NCI-H2227 (cell line): ENCODE measurements around the gene SLCO3A1.
A peak's percentile ranks its signal among the peaks of the same experiment; 100 is the strongest.

Source experiments
- DNase-seq: peaks from one replicate; lab custom pipeline; 2025; ENCODE audit not compliant: unreplicated experiment; lab: John Stamatoyannopoulos, UW

SLCO3A1 gene

DNA sequence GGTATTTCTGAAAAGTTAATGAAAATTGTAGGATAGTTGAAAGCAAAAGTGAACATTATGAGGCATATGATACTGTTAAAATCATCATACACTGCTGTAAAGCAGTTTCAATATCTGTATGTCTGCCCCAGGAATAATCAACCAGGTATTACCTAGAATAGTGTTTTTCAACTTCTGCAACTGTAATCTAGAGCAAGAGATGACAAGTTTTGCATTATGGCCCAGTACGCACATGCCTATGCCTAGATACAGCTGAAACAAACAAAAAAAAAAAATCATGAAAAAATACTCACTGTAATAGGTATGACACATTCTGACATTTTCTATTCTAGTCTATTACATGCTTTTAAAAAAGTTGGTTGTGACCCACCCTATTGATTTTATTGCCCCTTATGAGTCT, 299.5 kb downstream of the SLCO3A1 start:
- no peak for DNase-seq

DNA sequence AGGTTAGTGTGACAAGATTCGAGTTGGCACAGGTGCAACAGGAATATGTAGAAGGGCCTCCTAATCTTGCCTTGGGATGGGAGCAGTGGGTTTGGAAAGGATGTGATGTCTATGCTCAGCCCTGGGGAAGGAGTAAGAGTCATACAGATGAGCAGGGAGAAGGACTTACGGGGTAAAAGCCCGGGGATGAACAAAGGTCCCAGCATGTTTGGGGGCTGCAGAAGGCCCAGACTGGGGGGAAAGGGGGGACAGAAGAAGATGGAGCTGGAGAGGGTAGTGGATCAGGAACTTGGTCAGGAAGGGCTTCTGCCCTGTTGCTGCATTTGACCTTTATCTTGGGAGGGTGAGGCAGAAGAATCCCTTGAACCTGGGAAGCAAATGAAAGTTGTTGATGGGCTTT, 300.1 kb downstream of the SLCO3A1 start:
- no peak for DNase-seq

DNA sequence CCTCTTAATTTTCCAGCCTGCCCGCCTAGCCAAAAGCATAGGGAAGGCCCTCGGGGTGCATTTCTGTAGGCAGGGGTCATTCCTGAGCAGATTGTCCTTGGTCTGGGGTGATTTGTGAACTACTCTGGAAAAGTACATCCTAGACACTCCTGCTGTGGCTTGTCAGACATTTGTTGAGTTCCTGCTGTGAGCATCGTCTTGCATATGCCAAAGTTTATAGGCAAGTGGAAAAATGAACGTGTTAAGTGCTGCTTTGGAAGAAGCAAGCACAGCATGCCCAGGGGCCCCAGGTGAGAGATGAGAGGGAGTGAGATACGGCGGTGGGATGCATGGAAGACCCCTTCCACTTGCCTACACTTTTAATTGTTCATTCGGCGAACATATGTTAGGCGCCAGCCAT, 302.4 kb downstream of the SLCO3A1 start:
- peak; percentile 32 for DNase-seq

DNA sequence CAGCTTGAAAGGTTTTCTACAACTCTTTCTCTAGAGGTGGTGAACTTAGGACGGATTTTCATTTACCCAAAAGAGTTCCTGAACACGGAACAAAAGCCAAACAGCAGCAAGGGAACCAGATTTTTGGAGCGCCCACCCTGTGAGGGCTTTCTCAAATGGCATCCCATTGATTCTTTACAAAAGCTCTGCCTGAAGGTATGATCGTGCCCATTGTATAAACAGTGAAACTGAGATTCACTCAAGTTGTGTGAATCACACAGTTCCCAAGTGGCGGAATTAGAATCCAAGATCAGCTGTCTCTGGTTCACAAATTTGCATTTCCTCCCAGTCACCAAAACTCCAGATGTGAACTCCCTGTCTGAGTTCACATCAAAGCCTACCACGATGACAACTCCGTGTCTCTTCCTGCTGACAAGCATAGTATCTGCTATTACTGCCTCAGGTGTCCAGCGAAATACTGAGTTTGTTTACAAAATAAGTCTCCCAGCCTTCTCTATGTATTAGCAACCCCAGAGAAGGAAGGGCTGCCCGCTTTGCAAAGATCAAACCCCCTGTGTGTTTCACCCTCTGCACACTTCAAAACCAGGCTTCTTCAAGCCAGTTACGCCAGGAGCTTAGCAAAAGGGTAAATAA, 304.3 kb downstream of the SLCO3A1 start:
- no peak for DNase-seq

GRCh38 chr15:92158426-92158825, 304.9 kb downstream of the SLCO3A1 start:
- no peak for DNase-seq

- peak; percentile 55 for DNase-seq
Measured at GRCh38 chr15:92159481-92159880, 306.0 kb downstream of the SLCO3A1 start.

DNA sequence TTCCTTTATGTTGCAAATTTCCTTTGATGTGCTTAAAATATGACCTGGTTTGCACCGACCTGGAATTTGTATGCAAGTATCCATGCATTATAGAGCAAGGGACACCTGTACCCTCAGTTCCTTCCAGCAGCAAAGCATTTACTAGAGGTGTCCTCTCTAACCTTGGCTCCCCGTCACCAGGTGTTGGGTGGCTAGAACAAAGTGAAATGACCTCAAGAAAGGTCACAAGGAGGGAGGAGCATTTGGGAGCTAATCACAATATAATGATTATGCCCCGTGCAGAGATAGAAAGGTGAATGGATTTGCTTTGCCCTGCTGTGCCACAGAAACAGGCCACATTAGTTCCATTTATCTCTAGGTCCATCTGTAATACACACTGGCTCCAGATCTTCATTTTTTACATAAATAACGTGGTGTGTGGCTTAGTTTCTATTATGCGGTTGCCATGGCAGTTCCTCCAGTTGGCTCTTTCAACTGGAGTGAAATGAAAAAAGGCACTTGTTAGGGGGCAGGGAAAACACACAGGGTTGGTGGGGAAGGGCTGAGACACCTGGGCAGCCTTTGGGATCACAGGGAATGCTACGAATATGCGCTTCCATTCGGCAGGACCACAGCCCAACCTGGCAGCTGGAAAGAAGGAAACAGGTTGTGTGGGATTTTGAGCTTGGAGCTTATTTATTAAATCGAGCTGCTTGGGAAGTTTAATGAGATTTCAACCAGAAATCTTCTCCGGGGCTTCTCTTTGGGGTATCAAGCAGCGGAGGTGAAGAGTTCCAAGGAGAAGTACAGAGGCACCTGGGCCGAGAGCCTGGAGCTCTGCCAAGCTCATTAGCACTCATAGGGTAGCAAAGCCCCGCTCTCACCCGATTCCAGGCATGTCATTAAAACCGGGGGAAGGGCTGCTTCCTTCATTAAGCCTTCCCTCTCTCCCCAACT, 306.7 kb downstream of the SLCO3A1 start:
- DNase-seq = peak; percentile 49

- no peak for DNase-seq
Measured at GRCh38 chr15:92161039-92161670, 307.6 kb downstream of the SLCO3A1 start.

DNA sequence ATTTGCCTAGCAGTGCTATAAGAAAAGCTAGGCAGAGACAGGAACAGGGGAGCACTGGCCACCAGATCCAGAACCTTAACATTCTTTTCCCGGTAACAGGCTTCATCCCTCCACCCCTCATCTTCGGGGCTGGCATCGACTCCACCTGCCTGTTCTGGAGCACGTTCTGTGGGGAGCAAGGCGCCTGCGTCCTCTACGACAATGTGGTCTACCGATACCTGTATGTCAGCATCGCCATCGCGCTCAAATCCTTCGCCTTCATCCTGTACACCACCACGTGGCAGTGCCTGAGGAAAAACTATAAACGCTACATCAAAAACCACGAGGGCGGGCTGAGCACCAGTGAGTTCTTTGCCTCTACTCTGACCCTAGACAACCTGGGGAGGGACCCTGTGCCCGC, 309.1 kb downstream of the SLCO3A1 start:
- DNase-seq = no peak

- no peak for DNase-seq
Measured at GRCh38 chr15:92163641-92164040, 310.1 kb downstream of the SLCO3A1 start.

- DNase-seq = no peak
Measured at GRCh38 chr15:92164327-92165000, 311.0 kb downstream of the SLCO3A1 start.

DNA sequence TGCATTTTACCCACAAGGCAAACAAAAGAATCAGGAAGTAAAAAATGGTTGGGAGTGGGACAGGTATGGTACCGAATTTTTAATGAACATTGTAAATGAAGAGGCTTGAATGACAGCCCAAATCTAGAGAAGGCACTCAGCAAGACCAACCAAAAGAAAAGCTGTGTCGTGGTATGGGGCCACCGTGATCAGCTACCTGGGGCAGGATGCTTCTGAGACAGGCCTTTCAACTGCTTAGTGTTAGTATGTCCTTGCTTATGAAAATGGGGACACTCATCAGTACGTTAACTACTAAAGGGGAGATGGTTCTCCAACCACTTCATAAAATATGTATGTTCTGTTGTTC, 311.5 kb downstream of the SLCO3A1 start:
- DNase-seq = no peak

- DNase-seq = no peak
Measured at GRCh38 chr15:92166029-92166428, 312.5 kb downstream of the SLCO3A1 start.

- no peak for DNase-seq
Measured at GRCh38 chr15:92166751-92167405, 313.4 kb downstream of the SLCO3A1 start.

DNA sequence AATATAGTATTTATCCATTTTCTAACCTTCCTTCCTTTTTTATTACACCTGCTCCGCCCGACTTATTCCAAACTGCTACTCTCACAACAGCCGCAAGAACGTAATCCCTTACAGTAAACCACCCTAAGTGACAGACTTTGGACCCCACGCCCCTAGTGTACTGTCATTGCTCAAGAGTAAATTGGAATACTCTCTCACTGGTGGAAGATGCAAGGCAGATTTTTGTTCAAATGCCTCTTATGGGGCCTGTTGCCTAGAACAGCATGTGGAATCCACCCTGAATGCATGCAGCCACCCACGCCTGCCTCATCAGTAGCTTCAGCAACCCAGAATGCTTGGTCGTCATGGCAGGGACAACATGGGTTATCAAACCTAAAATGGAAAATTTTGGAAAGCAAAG, 313.9 kb downstream of the SLCO3A1 start:
- no peak for DNase-seq

- DNase-seq = no peak
Measured at GRCh38 chr15:92168066-92168683, 314.7 kb downstream of the SLCO3A1 start.

GRCh38 chr15:92170897-92171296, 317.4 kb downstream of the SLCO3A1 start:
- DNase-seq = no peak

DNA sequence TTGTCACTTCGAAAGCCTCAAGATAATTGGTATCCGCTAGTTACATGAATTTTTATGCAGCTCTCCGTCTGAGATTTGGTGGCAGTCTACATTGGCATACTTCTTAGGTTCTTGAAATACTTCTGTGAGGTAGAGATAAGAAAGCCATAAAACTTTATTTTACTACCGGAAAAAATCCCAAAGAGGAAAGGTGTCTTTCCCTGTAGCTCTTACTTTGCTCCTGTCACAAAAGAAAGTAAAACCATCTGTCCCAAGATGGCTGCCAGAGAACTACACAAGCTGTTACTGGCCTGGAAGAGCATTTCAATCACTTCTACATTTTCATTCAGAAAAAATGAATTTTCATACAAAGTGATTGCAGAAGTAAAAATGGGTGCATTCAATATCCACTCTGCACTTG, 325.4 kb downstream of the SLCO3A1 start:
- DNase-seq = no peak

DNA sequence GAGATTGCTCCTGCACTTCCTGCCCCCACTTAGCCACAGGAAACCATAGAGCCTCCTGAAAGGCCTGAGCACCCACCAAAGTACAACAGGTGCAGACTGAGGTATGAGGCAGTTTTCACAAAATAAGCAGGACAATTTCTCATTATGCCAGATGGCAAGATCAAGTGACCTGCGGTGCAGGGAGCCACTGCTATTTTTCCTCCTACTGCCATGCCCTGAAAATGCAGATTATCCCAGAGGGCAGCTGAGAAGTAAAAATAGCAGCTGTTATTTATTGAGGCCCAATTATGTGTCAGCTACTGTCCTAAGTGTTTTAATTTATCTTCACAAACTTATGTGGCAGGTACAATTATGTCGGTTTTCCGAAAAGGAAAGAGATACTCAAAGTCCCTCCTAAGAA, 330.6 kb downstream of the SLCO3A1 start:
- no peak for DNase-seq

- DNase-seq = no peak
Measured at GRCh38 chr15:92184679-92185230, 331.2 kb downstream of the SLCO3A1 start.
